HEK293 (cell line): ENCODE data around the gene GBX2.
A peak's percentile ranks its signal among the peaks of the same experiment; 100 is the strongest.

ENCODE experiments used
- CTCF ChIA-PET: fragments of 350-600 bp; formaldehyde crosslinking; extraction: SDS; loops from one replicate; lab custom pipeline; 2021; ENCODE audit warnings: antibody characterized with exemption; lab: Yijun Ruan, JAX
- POLR2A ChIA-PET: fragments of 300-600 bp; formaldehyde crosslinking; extraction: SDS; loops from one replicate; lab custom pipeline; 2020; ENCODE audit warnings: antibody characterized with exemption, inconsistent platforms; lab: Yijun Ruan, JAX
- H3K27ac ChIP-seq: fragments of 200-500 bp; sonication (Bioruptor generic); 2 replicates; pipeline ENCODE4 v1.5.1; 2014; ENCODE audit warnings: low read depth, low read length, control low read depth, inconsistent platforms; ENCODE audit errors: extremely low read depth
- H3K36me3 ChIP-seq, 2 experiments: fragments of 200-500 bp in 1 of 2; sonication (Bioruptor generic) in 1 of 2; 1 replicate in 1 of 2; 2 replicates in 1 of 2; pipeline ENCODE4 v1.5.1; 2014 to 2017; ENCODE audit warnings: inconsistent platforms in 2 of 2, low read length in 2 of 2; ENCODE audit not compliant: control insufficient read depth in 2 of 2, insufficient read depth in 1 of 2
- H3K4me1 ChIP-seq: fragments of 200-500 bp; sonication (Bioruptor generic); 2 replicates; pipeline ENCODE4 v1.5.1; 2014; ENCODE audit warnings: mild to moderate bottlenecking, low read length, inconsistent platforms; ENCODE audit not compliant: control insufficient read depth, insufficient read depth
- H3K4me3 ChIP-seq: 2 replicates; pipeline ENCODE4 v1.5.1; 2011; ENCODE audit warnings: low read depth, mild to moderate bottlenecking, control low read depth, low read length, moderate library complexity
- H3K9me3 ChIP-seq: fragments of 200-500 bp; sonication (Bioruptor generic); 2 replicates; pipeline ENCODE4 v1.5.1; 2014; ENCODE audit warnings: low read depth, low read length, inconsistent platforms; ENCODE audit not compliant: control insufficient read depth, insufficient read depth
- IKZF3 ChIP-seq: fragments of 450-650 bp; IDR thresholded peaks from 2 replicates; pipeline ENCODE4 v1.5.0; 2018; ENCODE audit warnings: missing biosample characterization, mild to moderate bottlenecking, missing genetic modification characterization, moderate library complexity
- KLF16 ChIP-seq: fragments of 450-650 bp; formaldehyde crosslinking; IDR thresholded peaks from 2 replicates; pipeline ENCODE4 v1.5.1; 2017; ENCODE audit warnings: missing biosample characterization, missing genetic modification characterization
- KLF8 ChIP-seq: fragments of 450-650 bp; formaldehyde crosslinking; IDR thresholded peaks from 2 replicates; pipeline ENCODE4 v1.5.1; 2016; ENCODE audit warnings: missing biosample characterization, missing genetic modification characterization
- PRDM1 ChIP-seq: fragments of 450-650 bp; formaldehyde crosslinking; IDR thresholded peaks from 2 replicates; pipeline ENCODE4; 2016; ENCODE audit warnings: missing biosample characterization, missing genetic modification characterization
- SCRT2 ChIP-seq: fragments of 450-650 bp; formaldehyde crosslinking; IDR thresholded peaks from 2 replicates; pipeline ENCODE4 v1.5.1; 2016; ENCODE audit warnings: missing biosample characterization, missing genetic modification characterization
- SP2 ChIP-seq: fragments of 450-650 bp; formaldehyde crosslinking; IDR thresholded peaks from 2 replicates; pipeline ENCODE4 v1.5.1; 2016; ENCODE audit warnings: missing biosample characterization, missing genetic modification characterization
- YY1 ChIP-seq: fragments of 450-650 bp; formaldehyde crosslinking; IDR thresholded peaks from 2 replicates; pipeline ENCODE4 v1.5.1; 2018; ENCODE audit warnings: missing biosample characterization, missing genetic modification characterization
- ZBTB20 ChIP-seq: fragments of 450-650 bp; formaldehyde crosslinking; IDR thresholded peaks from 2 replicates; pipeline ENCODE4 v1.5.1; 2016; ENCODE audit warnings: missing biosample characterization, missing genetic modification characterization
- ZBTB8A ChIP-seq: fragments of 450-650 bp; formaldehyde crosslinking; IDR thresholded peaks from 2 replicates; pipeline ENCODE4 v1.5.1; 2016; ENCODE audit warnings: missing biosample characterization, missing genetic modification characterization
- ZNF2 ChIP-seq: fragments of 450-650 bp; formaldehyde crosslinking; IDR thresholded peaks from 2 replicates; pipeline ENCODE4 v1.5.1; 2016; ENCODE audit warnings: missing biosample characterization, missing genetic modification characterization
- ZNF202 ChIP-seq: fragments of 450-650 bp; formaldehyde crosslinking; IDR thresholded peaks from 2 replicates; pipeline ENCODE4 v1.5.1; 2016; ENCODE audit warnings: missing biosample characterization, missing genetic modification characterization, borderline replicate concordance
- ZNF221 ChIP-seq: fragments of 450-650 bp; formaldehyde crosslinking; IDR thresholded peaks from 2 replicates; pipeline ENCODE4 v1.5.1; 2017; ENCODE audit warnings: missing biosample characterization, missing genetic modification characterization, borderline replicate concordance
- ZNF24 ChIP-seq: fragments of 450-650 bp; formaldehyde crosslinking; IDR thresholded peaks from 2 replicates; pipeline ENCODE4 v1.5.1; 2016; ENCODE audit warnings: missing biosample characterization, missing genetic modification characterization
- ZNF366 ChIP-seq: fragments of 450-650 bp; formaldehyde crosslinking; conservative IDR thresholded peaks from 2 replicates; pipeline ENCODE4 v1.5.1; 2016; ENCODE audit warnings: missing biosample characterization, missing genetic modification characterization
- ZNF391 ChIP-seq: fragments of 450-650 bp; formaldehyde crosslinking; IDR thresholded peaks from 2 replicates; pipeline ENCODE4 v1.5.1; 2016; ENCODE audit warnings: low read depth, missing biosample characterization, missing genetic modification characterization, borderline replicate concordance
- ZNF423 ChIP-seq: fragments of 450-650 bp; formaldehyde crosslinking; IDR thresholded peaks from 2 replicates; pipeline ENCODE4 v1.5.1; 2016; ENCODE audit warnings: missing biosample characterization, missing genetic modification characterization
- ZNF514 ChIP-seq: fragments of 450-650 bp; formaldehyde crosslinking; IDR thresholded peaks from 2 replicates; pipeline ENCODE4 v1.5.1; 2016; ENCODE audit warnings: missing biosample characterization, missing genetic modification characterization
- ZNF561 ChIP-seq: fragments of 450-650 bp; IDR thresholded peaks from 2 replicates; pipeline ENCODE4 v1.5.1; 2018; ENCODE audit warnings: missing biosample characterization, missing genetic modification characterization, borderline replicate concordance
- ZNF600 ChIP-seq: fragments of 450-650 bp; formaldehyde crosslinking; IDR thresholded peaks from 2 replicates; pipeline ENCODE4 v1.5.1; 2016; ENCODE audit warnings: missing biosample characterization, missing genetic modification characterization
- ZNF677 ChIP-seq: fragments of 450-650 bp; IDR thresholded peaks from 2 replicates; pipeline ENCODE4 v1.5.0; 2018; ENCODE audit warnings: missing biosample characterization, mild to moderate bottlenecking, missing genetic modification characterization, moderate library complexity
- ZNF777 ChIP-seq: fragments of 450-650 bp; formaldehyde crosslinking; IDR thresholded peaks from 2 replicates; pipeline ENCODE4 v1.5.1; 2017; ENCODE audit warnings: missing biosample characterization, missing genetic modification characterization, borderline replicate concordance
- ZNF837 ChIP-seq: fragments of 450-650 bp; formaldehyde crosslinking; IDR thresholded peaks from 2 replicates; pipeline ENCODE4 v1.5.1; 2016; ENCODE audit warnings: missing biosample characterization, missing genetic modification characterization
- TF ChIP-seq, protein P1 (sequence below): fragments of 450-650 bp; formaldehyde crosslinking; IDR thresholded peaks from 2 replicates; pipeline ENCODE4 v1.5.1; 2017; ENCODE audit warnings: missing biosample characterization, missing genetic modification characterization
- TF ChIP-seq, protein P2 (sequence below): fragments of 450-650 bp; formaldehyde crosslinking; IDR thresholded peaks from 2 replicates; pipeline ENCODE4 v1.5.1; 2016; ENCODE audit warnings: missing biosample characterization, missing genetic modification characterization
- TF ChIP-seq, protein P3 (sequence below): fragments of 450-650 bp; formaldehyde crosslinking; IDR thresholded peaks from 2 replicates; pipeline ENCODE4 v1.5.1; 2017; ENCODE audit warnings: missing biosample characterization, missing genetic modification characterization

The GBX2 gene

GRCh38 chr2:236162882-236163470 lies 5.2 kb downstream of the GBX2 start:
- CTCF ChIA-PET: interaction anchor here (2.1 kb wide), 1 partner anchor 383 kb away, joined by 6 read pairs; no protein-coding TSS in a partner anchor

DNA sequence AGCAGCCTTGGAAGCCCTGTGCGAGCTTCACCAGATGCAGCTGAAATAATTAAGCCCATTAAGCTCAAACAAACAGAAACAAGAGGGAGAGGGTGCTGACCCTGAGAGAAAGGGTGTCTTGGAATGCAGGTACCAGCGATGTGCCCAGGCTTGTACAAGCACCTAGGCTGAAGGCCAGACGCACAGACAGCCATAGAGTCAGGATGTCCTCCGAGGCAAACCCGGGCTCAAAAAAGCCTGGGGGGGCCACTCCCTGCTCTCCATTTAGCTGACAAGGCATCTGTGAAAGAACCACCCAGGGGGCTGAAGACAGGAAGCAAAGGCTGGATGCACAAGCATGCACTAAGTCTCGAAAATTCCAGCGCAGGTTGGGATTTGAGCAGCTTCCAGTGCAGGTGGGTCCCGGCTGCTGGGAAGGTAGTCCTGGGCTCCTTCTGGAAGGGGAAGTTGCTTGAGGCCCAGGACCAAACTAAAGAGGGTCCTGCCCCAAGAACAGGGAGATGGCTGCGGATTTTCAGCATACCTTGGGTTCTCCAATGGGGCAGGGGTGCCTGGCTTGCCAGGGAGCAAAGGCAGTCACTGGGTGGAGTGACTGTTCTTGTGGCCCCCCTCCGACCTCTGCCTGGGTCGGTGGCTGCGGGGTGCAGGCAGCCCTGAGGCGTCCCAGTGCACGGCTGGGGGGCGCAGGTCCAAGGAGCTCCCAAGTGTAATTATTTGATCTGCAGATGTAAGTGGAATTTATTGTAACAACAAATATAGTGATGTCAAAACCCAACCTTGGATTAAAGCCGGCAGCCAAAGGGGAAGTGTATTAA lies 5.9 kb downstream of the GBX2 start:
- POLR2A ChIA-PET: no interaction called here
- CTCF ChIA-PET: interaction anchor here (0.6 to 2.1 kb wide), 3 partner anchors 14 to 382 kb away, joined by 3 to 6 read pairs (median 3); no protein-coding TSS in a partner anchor
- Histone ChIP-seq H3K4me1 (no peaks in the 10 kb centered on the region; the same call in 1 of the 2 replicates), H3K4me3 (no peak overlapping the region), H3K9me3 (no peaks in the 10 kb centered on the region), H3K36me3 (peaks cover 0 to 21% of the 10 kb centered on the region in 2 experiments; a peak in 1 of 3 replicates), H3K27ac (no peak overlapping the region)
- TF ChIP-seq, protein P1, sequence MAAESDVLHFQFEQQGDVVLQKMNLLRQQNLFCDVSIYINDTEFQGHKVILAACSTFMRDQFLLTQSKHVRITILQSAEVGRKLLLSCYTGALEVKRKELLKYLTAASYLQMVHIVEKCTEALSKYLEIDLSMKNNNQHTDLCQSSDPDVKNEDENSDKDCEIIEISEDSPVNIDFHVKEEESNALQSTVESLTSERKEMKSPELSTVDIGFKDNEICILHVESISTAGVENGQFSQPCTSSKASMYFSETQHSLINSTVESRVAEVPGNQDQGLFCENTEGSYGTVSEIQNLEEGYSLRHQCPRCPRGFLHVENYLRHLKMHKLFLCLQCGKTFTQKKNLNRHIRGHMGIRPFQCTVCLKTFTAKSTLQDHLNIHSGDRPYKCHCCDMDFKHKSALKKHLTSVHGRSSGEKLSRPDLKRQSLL (tag by site-specific recombination): no peak
- peak; percentile 35; the same call in 1 of the 2 replicates for TF ChIP-seq ZNF600
- TF ChIP-seq ZNF837 (tag by site-specific recombination): no peak

More at GRCh38 chr2:236162882-236163470, 5.2 kb downstream of the GBX2 start:
- Histone ChIP-seq H3K36me3 (peaks cover 0 to 21% of the 10 kb centered on the region in 2 experiments; a peak in 1 of 3 replicates), H3K4me1 (no peaks in the 10 kb centered on the region; the same call in 1 of the 2 replicates), H3K4me3 (no peak overlapping the region), H3K9me3 (no peaks in the 10 kb centered on the region), H3K27ac (no peak overlapping the region)
- TF ChIP-seq SCRT2 (tag by site-specific recombination): no peak
- no peak for TF ChIP-seq YY1 (tag by site-specific recombination)
- TF ChIP-seq KLF8 (tag by site-specific recombination): no peak
- no peak for TF ChIP-seq ZBTB8A (tag by site-specific recombination)
- no peak for TF ChIP-seq ZNF677
- no peak for TF ChIP-seq PRDM1
- no peak for TF ChIP-seq KLF16
- no peak for TF ChIP-seq ZNF24 (tag by site-specific recombination)
- TF ChIP-seq, protein P2, sequence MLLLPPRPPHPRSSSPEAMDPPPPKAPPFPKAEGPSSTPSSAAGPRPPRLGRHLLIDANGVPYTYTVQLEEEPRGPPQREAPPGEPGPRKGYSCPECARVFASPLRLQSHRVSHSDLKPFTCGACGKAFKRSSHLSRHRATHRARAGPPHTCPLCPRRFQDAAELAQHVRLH (tag by site-specific recombination): no peak
- TF ChIP-seq ZNF561 (tag by site-specific recombination): no peak
- no peak for TF ChIP-seq ZNF366 (tag by site-specific recombination)
- TF ChIP-seq SP2: no peak
- no peak for TF ChIP-seq ZNF2 (tag by site-specific recombination)
- TF ChIP-seq ZNF202 (tag by site-specific recombination): no peak
- POLR2A ChIA-PET: no interaction called here

GRCh38 chr2:236161531-236161930 lies 6.7 kb downstream of the GBX2 start:
- Histone ChIP-seq H3K4me1 (no peaks in the 10 kb centered on the region; the same call in 1 of the 2 replicates), H3K4me3 (no peak overlapping the region), H3K27ac (peak overlapping the region; percentile 49; the same call in 1 of the 2 replicates), H3K36me3 (peaks cover 0 to 21% of the 10 kb centered on the region in 2 experiments; a peak in 1 of 3 replicates), H3K9me3 (no peaks in the 10 kb centered on the region)
- CTCF ChIA-PET: interaction anchor here (0.6 to 2.1 kb wide), 4 partner anchors 12 to 382 kb away, joined by 3 to 6 read pairs (median 3); no protein-coding TSS in a partner anchor
- POLR2A ChIA-PET: no interaction called here
- TF ChIP-seq ZNF391 (tag by site-specific recombination) (no peak), ZNF514 (tag by site-specific recombination) (no peak), IKZF3 (tag by site-specific recombination) (no peak), ZBTB20 (tag by site-specific recombination) (no peak), ZNF221 (tag by site-specific recombination) (no peak), ZNF423 (tag by site-specific recombination) (no peak), ZNF777 (no peak)
- TF ChIP-seq, protein P3, sequence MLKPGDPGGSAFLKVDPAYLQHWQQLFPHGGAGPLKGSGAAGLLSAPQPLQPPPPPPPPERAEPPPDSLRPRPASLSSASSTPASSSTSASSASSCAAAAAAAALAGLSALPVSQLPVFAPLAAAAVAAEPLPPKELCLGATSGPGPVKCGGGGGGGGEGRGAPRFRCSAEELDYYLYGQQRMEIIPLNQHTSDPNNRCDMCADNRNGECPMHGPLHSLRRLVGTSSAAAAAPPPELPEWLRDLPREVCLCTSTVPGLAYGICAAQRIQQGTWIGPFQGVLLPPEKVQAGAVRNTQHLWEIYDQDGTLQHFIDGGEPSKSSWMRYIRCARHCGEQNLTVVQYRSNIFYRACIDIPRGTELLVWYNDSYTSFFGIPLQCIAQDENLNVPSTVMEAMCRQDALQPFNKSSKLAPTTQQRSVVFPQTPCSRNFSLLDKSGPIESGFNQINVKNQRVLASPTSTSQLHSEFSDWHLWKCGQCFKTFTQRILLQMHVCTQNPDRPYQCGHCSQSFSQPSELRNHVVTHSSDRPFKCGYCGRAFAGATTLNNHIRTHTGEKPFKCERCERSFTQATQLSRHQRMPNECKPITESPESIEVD (tag by site-specific recombination): no peak
